BE2C (cell line): ENCODE measurements around the gene GADD45G.
A peak's percentile ranks its signal among the peaks of the same experiment; 100 is the strongest.

ENCODE experiments used
- DNase-seq: peaks from one replicate; pipeline ENCODE4 v3.0.0-alpha.2; 2020
- H3K27me3 ChIP-seq: fragments of 250-450 bp; sonication (Bioruptor Pico); 2 replicates; pipeline ENCODE4 v1.5.1; 2020; ENCODE audit warnings: mild to moderate bottlenecking
- H3K36me3 ChIP-seq: fragments of 250-450 bp; sonication (Bioruptor Pico); 2 replicates; pipeline ENCODE4 v1.5.1; 2020; ENCODE audit warnings: mild to moderate bottlenecking
- H3K4me1 ChIP-seq: fragments of 250-450 bp; sonication (Bioruptor Pico); 2 replicates; pipeline ENCODE4 v1.5.1; 2020
- H3K4me3 ChIP-seq: 2 replicates; pipeline ENCODE4 v1.5.1; 2011; ENCODE audit warnings: low read depth, low read length
- H3K9me3 ChIP-seq: fragments of 250-450 bp; sonication (Bioruptor Pico); 2 replicates; pipeline ENCODE4 v1.5.1; 2020
- TF ChIP-seq, protein P1 (sequence below): IDR thresholded peaks from 2 replicates; pipeline ENCODE4 v1.5.1; 2012; ENCODE audit warnings: mild to moderate bottlenecking, low read depth, low read length

GADD45G gene

DNA sequence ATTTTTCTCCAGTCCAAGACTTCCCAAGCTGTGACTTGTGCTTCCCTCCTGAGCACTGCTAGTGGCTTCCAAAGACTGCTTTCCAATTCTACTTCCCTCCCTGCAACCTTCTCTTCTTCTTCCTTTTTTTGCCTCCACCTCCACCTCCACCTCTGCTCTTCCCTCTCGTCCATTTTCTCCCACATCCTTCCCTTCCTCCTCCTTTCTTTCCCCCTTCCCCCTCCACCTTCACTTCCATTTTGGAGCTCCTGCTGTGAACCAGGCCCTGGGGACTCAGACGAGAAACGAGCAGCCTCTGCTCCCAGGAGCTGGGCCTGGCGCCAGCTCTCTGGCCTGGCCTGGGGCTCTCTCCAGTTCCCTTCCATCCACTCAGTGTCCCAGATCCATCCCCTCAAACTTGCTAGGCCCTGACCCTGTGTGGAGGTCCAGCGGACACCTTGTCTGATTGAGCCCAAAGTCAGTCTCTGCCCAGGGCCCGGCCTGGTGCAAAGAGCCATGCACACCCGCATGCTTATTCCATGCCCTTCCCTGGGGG, 5.6 kb downstream of the GADD45G start:
- peak; percentile 70 for DNase-seq
- Histone ChIP-seq H3K27me3 (no peaks in the 10 kb centered on the region), H3K36me3 (peaks cover 10% of the 10 kb centered on the region), H3K4me1 (peaks cover 18% of the 10 kb centered on the region), H3K4me3 (no peak overlapping the region), H3K9me3 (no peaks in the 10 kb centered on the region; the same call in 1 of the 2 replicates)
- TF ChIP-seq, protein P1, sequence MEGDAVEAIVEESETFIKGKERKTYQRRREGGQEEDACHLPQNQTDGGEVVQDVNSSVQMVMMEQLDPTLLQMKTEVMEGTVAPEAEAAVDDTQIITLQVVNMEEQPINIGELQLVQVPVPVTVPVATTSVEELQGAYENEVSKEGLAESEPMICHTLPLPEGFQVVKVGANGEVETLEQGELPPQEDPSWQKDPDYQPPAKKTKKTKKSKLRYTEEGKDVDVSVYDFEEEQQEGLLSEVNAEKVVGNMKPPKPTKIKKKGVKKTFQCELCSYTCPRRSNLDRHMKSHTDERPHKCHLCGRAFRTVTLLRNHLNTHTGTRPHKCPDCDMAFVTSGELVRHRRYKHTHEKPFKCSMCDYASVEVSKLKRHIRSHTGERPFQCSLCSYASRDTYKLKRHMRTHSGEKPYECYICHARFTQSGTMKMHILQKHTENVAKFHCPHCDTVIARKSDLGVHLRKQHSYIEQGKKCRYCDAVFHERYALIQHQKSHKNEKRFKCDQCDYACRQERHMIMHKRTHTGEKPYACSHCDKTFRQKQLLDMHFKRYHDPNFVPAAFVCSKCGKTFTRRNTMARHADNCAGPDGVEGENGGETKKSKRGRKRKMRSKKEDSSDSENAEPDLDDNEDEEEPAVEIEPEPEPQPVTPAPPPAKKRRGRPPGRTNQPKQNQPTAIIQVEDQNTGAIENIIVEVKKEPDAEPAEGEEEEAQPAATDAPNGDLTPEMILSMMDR, result no peak

DNA sequence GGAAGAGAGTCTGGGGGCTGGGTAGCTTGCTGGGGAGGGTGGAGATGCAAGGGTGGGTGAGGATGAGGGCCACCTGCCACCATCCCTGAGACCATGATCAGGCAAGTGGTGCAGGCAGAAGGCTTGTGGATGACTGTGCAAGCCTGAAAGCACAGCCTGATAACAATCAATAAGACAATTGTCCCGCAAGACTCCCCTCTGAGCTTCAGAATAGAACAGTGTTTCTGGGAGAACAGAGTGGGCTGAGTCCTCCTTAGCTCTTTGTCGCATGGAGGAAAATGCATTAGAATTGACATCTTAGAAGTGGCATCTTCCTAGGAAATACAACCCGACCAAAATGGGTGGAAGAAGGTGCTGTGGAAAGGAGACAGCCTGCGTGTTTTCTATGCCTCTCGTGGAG, 6.6 kb downstream of the GADD45G start:
- Histone ChIP-seq H3K36me3 (0 out of 2 replicates have a peak, but pooled peaks cover under 1% of the 10 kb centered on the region), H3K27me3 (no peaks in the 10 kb centered on the region), H3K4me3 (no peak overlapping the region), H3K9me3 (no peaks in the 10 kb centered on the region; the same call in 1 of the 2 replicates), H3K4me1 (peaks cover 18% of the 10 kb centered on the region)
- DNase-seq, result no peak
- TF ChIP-seq, protein P1, result no peak

DNA sequence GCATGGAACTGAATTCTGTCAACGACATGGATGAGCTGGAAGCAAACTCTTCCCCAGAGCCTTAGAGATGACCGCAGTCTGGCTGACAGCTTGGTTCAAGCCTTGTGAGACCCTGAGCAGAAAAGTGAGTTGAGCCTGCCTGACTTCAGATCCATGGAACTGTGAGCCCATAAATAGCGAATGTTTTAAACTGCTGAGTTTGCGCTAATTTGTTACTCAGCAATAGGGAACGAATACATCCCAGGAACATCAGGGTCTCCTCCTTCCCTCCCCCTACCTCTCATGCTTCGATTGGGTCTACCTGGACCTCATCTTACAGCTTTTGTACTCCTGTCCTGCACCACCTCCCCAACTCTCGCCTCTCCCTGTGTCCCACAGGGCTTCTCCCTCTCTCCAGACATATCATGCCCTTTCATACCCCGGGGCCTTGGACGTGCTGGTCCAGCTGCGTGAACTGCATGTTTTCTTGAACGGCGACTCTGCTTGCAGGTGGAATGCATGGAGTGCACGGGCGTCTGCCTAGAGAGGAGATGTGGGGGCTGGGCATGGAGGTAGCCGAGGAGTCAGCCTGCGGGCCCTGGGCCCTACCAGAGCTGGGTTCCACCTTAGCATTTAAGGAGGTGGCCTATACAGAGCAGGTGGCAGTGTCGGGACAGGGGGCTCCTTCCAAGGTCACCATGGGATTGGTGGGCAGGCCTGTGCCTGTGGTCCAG, 7.9 kb downstream of the GADD45G start:
- Histone ChIP-seq H3K4me1 (peaks cover 8% of the 10 kb centered on the region; the same call in 1 of the 2 replicates), H3K27me3 (no peaks in the 10 kb centered on the region), H3K36me3 (no peaks in the 10 kb centered on the region), H3K9me3 (no peaks in the 10 kb centered on the region; the same call in 1 of the 2 replicates), H3K4me3 (no peak overlapping the region)
- DNase-seq, result no peak
- TF ChIP-seq, protein P1, result no peak

DNA sequence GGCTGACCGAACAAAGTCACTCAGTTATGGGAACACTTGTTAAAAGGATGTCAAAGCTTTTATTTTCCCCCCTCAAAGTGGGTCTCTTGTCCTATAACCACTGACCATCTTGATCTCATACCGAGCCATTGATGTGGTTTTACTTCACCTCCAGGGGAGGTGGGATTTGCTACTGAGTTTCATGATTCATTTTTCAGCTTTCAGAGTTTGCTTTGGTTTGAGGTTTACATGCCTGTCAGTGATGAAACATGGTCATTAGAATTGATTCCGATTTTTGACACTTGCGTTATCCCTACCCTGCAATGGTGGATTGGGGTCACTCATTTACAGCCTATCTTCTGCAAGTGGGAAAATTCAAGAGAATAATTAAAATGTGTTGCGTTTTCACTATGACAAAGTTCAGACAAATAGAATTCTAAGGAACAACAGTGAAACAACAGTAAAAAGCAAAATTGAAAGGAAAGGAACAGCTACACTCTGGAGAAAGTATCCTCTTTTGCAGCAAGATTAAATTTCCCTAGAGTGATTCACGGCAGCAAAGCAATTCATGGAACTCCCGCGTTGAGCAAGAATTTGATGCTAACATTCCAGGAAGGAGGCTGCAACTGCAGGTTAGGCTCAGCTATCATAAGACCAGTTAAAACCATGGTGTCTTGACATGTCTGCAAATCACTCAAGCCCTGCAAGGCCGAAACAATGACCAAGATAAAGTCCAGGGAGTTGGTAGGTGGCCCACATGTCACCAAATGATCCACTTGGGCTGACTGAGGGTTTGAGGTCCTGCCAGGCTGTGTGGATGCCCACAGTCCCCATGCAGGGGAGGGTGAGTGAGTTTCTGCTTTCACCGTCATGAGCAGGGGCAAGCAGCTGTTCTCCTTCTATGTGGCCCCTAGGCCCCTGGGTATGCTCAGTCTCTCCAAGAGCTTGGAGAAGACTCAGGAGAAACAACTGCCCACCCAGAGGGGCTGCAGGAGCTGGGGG, 9.4 kb downstream of the GADD45G start:
- Histone ChIP-seq H3K4me3 (no peak overlapping the region), H3K9me3 (no peaks in the 10 kb centered on the region; the same call in 1 of the 2 replicates), H3K27me3 (no peaks in the 10 kb centered on the region), H3K4me1 (peaks cover 8% of the 10 kb centered on the region; the same call in 1 of the 2 replicates), H3K36me3 (no peaks in the 10 kb centered on the region)
- no peak for DNase-seq
- TF ChIP-seq, protein P1, result no peak

DNA sequence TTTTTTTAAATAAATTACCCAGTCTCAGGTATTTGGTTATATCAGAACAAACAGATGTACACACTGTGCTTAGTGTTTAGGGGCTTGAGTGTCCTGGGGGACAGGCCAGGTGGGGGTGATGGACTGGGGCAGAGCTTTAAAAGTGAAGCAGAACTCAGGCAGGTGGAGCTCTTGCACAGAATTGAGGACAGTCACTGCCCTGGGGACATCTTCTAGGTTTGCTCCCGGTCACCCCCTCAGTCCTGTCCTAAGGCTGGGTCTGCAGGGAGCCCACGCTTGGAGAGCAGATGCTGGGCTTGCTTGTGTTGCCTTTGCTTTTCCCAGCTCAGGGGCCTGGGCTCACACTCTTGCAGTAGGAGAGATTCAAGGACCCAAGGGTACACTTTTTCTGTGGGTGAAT, 10.8 kb downstream of the GADD45G start:
- H3K4me3 ChIP-seq, result no peak overlapping the region
- H3K36me3 ChIP-seq, result no peaks in the 10 kb centered on the region
- H3K27me3 ChIP-seq, result no peaks in the 10 kb centered on the region
- no peaks in the 10 kb centered on the region; the same call in 1 of the 2 replicates for H3K9me3 ChIP-seq
- TF ChIP-seq, protein P1, result no peak
- no peak for DNase-seq
- H3K4me1 ChIP-seq, result peaks cover 4% of the 10 kb centered on the region; the same call in 1 of the 2 replicates
